HFFc6 (cell line): ENCODE measurements around the gene USP24. TPM values are rescaled to one million over a fixed set of nuclear protein-coding genes. Genes with fewer than 3 reads are reported as not detected.

Experiments
- DNase-seq: peaks from one replicate; pipeline ENCODE4 v3.0.0-alpha.2; 2018
- H3K27ac Mint-ChIP-seq: 2 replicates; pipeline ENCODE4 v1.8.0; 2020; ENCODE audit warnings: mild to moderate bottlenecking, mixed read lengths
- H3K27me3 Mint-ChIP-seq: 2 replicates; pipeline ENCODE4 v1.8.0; 2021; ENCODE audit warnings: mild to moderate bottlenecking, moderate library complexity, mixed read lengths; ENCODE audit not compliant: insufficient read depth
- H3K36me3 Mint-ChIP-seq: 2 replicates; pipeline ENCODE4 v1.8.0; 2021; ENCODE audit warnings: low read depth, mixed read lengths
- H3K4me1 Mint-ChIP-seq: 2 replicates; pipeline ENCODE4 v1.8.0; 2020; ENCODE audit warnings: low read depth, mixed read lengths
- H3K4me3 Mint-ChIP-seq: 2 replicates; pipeline ENCODE4 v1.8.0; 2020; ENCODE audit warnings: mild to moderate bottlenecking, moderate library complexity, mixed read lengths
- H3K9me3 Mint-ChIP-seq: 2 replicates; pipeline ENCODE4 v1.8.0; 2020; ENCODE audit warnings: mild to moderate bottlenecking, mixed read lengths
- total RNA-seq, 6 experiments: library from RNA; stranded (reverse); fragmentation: NEBNext Ultra II Directional; extraction: Animal tissue kit (Norgen Biotek cat#: 25700); gene quantifications; 2 replicates in 1 of 6; 3 replicates in 5 of 6; pipeline ENCODE4 v1.2.3, GENCODE V29; 2021
- TF ChIP-seq, protein P1 (sequence below): fragments of 200-600 bp; sonication (generic); IDR thresholded peaks from 2 replicates; pipeline ENCODE4 v1.5.0; 2021; ENCODE audit warnings: antibody characterized with exemption, mild to moderate bottlenecking

Gene USP24
- total RNA-seq, 6 experiments from 2014 or later, result 22.5 to 27.8 (median 25.0) TPM

- TF ChIP-seq, protein P1, sequence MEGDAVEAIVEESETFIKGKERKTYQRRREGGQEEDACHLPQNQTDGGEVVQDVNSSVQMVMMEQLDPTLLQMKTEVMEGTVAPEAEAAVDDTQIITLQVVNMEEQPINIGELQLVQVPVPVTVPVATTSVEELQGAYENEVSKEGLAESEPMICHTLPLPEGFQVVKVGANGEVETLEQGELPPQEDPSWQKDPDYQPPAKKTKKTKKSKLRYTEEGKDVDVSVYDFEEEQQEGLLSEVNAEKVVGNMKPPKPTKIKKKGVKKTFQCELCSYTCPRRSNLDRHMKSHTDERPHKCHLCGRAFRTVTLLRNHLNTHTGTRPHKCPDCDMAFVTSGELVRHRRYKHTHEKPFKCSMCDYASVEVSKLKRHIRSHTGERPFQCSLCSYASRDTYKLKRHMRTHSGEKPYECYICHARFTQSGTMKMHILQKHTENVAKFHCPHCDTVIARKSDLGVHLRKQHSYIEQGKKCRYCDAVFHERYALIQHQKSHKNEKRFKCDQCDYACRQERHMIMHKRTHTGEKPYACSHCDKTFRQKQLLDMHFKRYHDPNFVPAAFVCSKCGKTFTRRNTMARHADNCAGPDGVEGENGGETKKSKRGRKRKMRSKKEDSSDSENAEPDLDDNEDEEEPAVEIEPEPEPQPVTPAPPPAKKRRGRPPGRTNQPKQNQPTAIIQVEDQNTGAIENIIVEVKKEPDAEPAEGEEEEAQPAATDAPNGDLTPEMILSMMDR, result no peak
- DNase-seq, result no peak
- Mint-ChIP-seq H3K36me3 (no peaks in the 10 kb centered on the region), H3K27me3 (peaks cover 63% of the 10 kb centered on the region), H3K27ac (no peak overlapping the region), H3K4me3 (no peak overlapping the region), H3K4me1 (peaks cover 5% of the 10 kb centered on the region; the same call in 1 of the 2 replicates), H3K9me3 (no peaks in the 10 kb centered on the region)
Observed at GRCh38 chr1:55043726-55044125, 171.4 kb downstream of the USP24 start.

GRCh38 chr1:55043011-55043410 lies 172.2 kb downstream of the USP24 start:
- Mint-ChIP-seq H3K9me3 (no peaks in the 10 kb centered on the region), H3K27me3 (peaks cover 63% of the 10 kb centered on the region), H3K36me3 (no peaks in the 10 kb centered on the region), H3K4me3 (no peak overlapping the region), H3K4me1 (peaks cover 5% of the 10 kb centered on the region; the same call in 1 of the 2 replicates), H3K27ac (no peak overlapping the region)
- no peak for DNase-seq
- TF ChIP-seq, protein P1, result no peak

DNA sequence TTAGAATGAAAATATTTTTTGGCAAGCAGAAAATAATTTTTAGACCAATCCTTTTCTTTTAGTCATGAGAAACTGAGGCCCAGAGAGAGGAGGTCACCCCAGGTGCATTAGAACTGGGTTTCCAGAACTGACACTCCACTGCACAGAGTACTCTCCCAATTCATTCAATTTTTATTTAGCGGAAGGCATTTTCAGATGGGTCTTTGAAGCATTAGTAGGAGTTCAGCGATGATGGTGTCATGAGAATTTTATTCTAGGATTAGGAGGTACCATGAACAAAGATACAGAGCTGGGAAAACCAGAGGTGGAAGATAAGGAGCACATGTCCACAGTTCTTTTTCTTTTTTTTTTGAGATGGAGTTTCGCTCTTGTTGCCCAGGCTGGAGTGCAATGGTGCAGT lies 173.6 kb downstream of the USP24 start:
- Mint-ChIP-seq H3K4me1 (peaks cover 5% of the 10 kb centered on the region; the same call in 1 of the 2 replicates), H3K9me3 (no peaks in the 10 kb centered on the region), H3K36me3 (no peaks in the 10 kb centered on the region), H3K27me3 (peaks cover 63% of the 10 kb centered on the region), H3K27ac (no peak overlapping the region), H3K4me3 (no peak overlapping the region)
- no peak for DNase-seq
- TF ChIP-seq, protein P1, result no peak

GRCh38 chr1:55040933-55041494 lies 174.2 kb downstream of the USP24 start:
- H3K9me3 Mint-ChIP-seq, result no peaks in the 10 kb centered on the region
- peaks cover 66% of the 10 kb centered on the region for H3K27me3 Mint-ChIP-seq
- no peak for DNase-seq
- TF ChIP-seq, protein P1, result no peak
- no peaks in the 10 kb centered on the region for H3K36me3 Mint-ChIP-seq
- no peak overlapping the region for H3K27ac Mint-ChIP-seq
- H3K4me1 Mint-ChIP-seq, result peaks cover 5% of the 10 kb centered on the region; the same call in 1 of the 2 replicates
- no peak overlapping the region for H3K4me3 Mint-ChIP-seq

DNA sequence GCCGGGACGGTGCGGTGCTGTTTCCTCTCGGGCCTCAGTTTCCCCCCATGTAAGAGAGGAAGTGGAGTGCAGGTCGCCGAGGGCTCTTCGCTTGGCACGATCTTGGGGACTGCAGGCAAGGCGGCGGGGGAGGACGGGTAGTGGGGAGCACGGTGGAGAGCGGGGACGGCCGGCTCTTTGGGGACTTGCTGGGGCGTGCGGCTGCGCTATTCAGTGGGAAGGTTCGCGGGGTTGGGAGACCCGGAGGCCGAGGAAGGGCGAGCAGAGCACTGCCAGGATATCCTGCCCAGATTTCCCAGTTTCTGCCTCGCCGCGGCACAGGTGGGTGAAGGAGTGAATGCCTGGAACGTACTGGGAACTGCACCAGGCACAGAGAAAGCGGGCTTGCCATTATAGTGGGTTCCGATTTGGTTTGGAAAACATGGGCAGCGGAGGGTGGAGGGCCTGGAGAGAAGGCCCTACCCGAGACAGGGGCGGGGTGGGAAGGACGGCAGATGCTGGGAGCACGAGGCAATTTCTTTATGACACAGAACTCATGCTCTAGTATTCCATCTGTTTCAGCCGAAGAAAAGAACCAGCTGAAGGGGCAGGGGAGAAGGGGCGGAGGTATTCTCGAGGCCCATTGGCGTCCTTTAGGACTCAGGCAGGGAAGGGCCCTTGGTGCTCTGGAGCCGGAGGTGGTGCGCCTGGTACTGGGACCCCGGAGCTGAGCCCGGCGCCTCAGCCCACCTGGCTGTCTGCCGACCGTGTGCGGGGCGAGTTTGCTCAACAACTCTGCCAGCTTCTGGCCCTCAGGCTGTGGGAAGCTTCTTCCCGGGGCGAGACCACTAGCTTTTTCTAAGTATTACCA lies 174.9 kb downstream of the USP24 start:
- peaks cover 71% of the 10 kb centered on the region for H3K27me3 Mint-ChIP-seq
- no peaks in the 10 kb centered on the region for H3K9me3 Mint-ChIP-seq
- H3K27ac Mint-ChIP-seq, result no peak overlapping the region
- peaks cover 5% of the 10 kb centered on the region; the same call in 1 of the 2 replicates for H3K4me1 Mint-ChIP-seq
- H3K36me3 Mint-ChIP-seq, result no peaks in the 10 kb centered on the region
- peak overlapping the region; percentile 23; the same call in 1 of the 2 replicates for H3K4me3 Mint-ChIP-seq
- TF ChIP-seq, protein P1, result no peak
- no peak for DNase-seq
